CD4-positive, alpha-beta T cell treated with Interleukin-21 for 1 hour (primary cell): ENCODE data around the gene C17orf67.
"Not testable (repeated sequence)": the region's sequence is repeated elsewhere in the genome, so short reads cannot be mapped to it uniquely, and the experiment has no call there.

Experiments used
- DNase-seq: peaks from one replicate; pipeline ENCODE4 v3.0.0-alpha.2; 2020

C17orf67 gene

DNA sequence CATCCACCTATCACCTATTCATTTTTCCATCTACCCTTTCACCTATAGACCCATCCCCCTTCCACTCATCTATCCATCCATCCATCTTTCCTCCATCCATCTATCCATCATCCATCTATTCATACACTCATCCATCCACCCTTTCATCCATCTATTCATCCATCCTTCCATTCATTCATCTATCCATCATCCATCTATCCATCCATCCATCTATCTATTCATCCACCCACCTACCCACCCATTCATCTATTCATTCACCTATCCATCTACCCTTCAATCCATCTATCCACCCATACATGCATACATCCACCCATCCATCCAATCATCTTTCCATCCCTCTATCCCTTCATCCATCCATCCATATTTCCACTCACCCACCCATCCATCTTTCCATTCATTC, 63.3 kb downstream of the C17orf67 start:
- no peak for DNase-seq

DNA sequence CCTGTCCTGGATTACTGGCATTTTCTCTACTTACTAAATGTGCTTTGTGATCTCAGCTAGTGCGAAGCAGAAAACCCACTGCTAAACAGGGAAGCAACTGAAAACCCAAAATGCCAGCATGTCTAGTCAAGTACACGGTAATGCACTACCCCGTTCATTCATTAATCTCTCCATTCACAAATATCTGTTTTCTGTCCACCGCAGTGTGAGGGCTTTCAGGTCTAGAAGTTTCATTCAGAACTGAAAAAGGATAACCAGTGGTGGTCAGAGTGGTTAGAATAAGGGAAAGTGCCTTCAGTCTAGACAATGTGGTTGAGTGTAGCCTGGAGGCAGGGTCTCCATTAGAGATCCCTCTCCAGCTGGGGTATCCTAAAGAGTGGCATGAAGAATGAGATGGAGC, 68.3 kb downstream of the C17orf67 start:
- DNase-seq = no peak

DNA sequence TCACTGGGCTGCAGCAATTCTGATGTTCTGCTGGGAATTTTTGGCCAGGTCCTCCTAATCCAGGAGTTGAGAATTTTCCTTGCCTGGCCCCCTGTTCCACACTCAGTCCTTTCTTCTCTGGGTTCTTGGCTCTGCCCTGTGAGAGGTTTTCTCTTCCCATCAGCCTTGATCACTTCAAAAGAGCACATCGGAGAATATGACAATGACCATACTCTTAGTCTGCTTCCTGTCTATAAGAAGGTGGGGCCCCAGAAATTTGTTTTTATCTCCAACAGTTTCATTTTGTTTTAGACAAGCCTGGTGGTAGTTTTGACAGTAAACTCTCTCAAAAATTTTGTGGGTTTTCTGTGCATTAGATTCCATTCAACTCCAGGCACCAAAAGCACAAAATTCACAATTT, 70.7 kb downstream of the C17orf67 start:
- DNase-seq = no peak

DNA sequence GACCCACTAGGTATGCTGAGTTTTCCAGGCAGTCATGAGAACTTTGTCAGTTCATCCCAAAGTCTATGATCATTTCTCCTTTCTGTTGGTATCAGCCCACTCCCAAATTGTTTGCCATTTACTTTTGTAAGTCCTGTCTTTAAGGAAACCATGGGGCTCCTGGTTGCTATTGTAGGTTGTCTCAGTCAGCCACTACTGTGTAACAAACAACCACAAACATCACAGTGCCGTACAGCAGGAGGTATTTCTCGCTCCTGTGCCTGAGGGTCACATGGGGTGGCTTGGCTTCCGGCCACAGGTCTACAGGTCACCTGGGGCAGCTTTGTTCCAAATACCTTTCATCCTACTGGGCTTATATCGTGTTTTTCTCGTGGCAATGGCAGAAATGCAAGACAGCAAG, 71.6 kb downstream of the C17orf67 start:
- no peak for DNase-seq

DNA sequence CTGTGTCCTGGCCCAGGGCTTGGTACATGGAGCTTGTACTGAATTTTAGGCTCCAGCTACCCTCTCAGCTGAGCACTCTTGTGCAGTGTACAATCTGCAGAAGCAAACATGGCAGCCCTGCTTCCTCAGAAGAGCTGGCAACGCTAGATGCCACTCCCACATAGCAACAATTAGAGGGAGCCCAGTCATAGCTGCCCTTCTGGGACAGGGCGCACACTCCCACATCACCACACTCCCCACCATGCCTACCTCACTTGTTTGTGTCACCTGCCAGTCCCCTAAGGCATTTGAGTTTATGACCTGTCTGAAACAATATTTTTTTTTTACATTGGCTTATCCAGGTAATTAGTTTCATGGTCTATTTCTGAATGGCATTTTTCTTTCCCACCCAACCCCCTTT, 72.3 kb downstream of the C17orf67 start:
- DNase-seq = no peak

DNA sequence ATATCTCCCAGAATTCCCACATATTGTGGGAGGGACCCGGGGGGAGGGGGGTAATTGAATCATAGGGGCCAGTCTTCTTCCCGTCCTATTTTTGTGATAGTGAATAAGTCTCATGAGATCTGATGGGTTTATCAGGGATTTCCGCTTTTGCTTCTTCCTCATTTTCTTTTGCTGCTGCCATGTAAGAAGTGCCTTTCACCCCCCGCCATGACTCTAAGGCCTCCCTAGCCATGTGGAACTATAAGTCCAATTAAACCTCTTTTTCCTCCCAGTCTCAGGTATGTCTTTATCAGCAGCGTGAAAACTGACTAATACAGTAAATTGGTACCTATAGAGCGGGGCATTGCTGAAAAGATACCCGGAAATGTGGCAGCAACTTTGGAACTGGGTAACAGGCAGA, 76.1 kb downstream of the C17orf67 start:
- not testable (repeated sequence) for DNase-seq

DNA sequence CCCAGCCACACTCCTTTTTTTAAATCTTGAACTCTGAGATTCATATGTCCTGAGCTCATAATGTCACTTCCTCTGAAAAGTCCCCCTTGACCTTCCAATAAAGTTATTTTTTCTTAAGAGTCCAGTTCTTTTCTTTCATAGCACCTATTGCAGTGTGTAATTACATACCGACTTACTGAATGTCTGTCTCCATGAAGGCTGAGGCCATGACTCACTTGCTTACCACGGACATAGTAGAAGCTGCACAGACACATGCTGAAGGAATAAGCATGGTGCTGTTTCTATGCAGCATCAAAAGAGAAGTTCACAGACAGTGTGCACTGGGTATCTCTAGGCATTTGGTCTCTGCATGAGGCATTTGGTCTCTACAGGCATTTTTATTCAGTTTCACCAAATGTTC, 77.2 kb downstream of the C17orf67 start:
- DNase-seq = no peak

DNA sequence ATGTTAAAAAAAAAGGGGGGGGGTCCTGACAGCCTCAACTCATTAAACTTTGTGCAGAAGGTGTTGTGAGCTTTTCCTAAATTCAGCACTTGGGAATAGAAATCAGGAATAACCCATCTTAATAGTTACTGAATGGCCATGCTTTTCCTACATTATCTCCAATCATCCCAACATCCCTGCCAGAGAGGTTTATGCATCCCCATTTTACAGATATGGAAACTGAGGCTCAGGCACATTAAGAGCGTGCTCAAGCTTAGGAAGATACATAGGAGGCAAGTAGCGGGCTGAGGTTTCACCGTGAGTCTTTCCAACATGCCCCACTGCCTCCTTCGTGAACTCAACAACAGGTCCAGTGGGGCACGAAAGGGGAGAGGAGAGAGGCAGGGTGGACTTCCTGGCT, 78.4 kb downstream of the C17orf67 start:
- no peak for DNase-seq

DNA sequence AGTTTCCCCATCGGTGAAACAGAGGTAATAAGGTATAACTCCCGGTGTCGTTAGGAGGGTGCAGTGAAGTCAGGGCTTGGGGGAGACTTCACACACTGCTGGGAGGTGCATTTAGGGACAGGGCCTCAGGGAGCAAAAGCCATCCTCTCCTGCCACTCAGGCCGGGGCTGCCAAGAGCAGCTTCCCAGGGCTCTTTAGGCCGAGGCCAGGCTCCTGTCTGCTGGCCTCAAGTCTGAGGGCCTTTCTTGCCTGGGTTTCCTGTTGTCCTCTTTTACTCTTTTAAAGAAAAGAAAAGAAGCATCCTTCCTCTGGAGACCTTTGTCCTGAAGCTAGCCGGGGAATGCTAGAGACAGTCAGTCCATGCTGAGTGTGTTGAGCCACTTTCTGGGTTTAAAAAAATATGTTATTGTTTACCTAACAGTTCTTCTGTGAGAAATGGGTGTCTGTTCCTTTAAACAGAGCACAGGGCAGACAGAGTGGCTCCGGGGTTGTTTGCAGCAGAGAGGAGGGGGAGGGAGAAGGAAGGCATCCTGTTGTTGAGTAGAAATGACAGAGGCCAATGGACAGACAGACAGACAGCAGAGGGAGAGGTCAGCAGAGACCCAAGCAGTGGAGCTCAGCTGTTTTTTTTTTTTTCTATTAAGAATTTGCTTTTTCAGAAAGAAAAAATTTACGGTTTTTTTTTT, 79.1 kb downstream of the C17orf67 start:
- no peak for DNase-seq

DNA sequence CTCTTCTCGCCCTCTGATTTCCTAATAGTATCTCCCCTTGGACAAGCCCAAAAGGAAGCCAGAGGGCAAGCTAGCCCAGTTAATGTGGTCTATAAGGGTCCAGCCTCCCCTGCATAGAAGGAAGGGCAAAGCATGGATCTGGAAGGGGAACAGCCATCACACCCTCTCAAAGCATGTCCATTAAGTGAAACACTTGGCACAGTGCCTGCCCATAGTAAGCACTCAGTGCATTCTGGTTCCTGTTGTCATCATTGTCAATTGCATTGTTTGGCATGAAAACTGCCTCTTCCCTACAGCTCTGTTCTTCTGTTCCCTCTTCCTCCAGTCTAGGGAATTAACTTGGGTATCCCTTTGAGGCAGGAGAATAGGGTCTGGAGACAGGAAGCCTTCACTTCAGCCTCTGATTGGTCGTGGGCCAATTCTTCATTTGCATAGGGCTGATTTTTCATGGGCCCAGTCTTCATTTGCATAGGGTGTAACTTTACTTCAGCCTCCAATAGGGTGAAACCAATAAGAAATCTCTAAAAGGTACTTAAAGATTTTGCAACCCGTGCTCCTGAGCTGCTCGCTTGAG, 81.4 kb downstream of the C17orf67 start:
- no peak for DNase-seq

DNA sequence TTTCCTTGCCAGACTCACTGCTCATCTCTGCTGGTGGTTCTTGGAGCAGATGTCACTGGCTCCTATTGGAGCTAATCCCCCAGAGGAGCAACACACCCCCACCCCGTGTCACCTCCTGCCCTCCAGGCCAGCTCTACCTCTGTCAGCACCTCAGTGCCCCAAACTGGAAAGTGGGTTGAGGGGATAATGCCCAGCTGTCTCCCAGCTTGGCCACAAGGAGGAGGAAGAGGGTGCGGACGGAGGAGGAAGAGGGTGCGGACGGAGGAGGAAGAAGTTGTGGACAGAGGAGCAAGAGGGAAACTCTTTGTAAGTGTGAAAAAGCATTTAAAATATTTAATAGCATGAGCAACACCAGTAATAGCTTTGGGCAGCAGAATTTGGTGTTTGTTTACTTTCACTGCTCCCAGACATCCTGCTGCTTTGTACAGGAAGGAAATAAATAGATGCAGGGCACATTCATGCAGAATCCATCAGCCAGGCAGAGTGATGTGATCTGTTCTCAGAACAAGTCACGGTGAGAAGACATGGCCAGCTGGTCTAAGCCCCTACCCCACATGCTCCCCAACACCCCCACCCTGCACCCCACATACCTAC, 82.5 kb downstream of the C17orf67 start:
- DNase-seq = no peak

DNA sequence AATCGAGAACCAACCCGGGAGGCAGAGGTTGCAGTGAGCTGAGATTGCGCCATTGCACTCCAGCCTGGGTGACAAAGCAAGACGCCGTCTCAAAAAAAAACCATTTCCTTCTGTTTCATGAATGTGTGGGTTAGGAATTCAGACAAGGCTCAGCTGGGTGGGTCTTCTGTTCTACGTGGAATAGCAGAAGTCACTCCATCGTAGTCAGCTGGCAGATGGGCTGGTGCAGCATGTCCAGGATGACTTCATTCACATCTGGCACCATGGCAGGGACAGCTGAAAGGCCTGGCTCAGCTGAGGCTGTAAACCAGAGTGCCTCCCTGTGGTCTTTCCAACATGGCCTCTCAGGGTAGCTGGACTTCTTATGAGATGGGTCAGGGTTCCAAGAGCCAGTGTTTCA, 89.0 kb downstream of the C17orf67 start:
- no peak for DNase-seq

DNA sequence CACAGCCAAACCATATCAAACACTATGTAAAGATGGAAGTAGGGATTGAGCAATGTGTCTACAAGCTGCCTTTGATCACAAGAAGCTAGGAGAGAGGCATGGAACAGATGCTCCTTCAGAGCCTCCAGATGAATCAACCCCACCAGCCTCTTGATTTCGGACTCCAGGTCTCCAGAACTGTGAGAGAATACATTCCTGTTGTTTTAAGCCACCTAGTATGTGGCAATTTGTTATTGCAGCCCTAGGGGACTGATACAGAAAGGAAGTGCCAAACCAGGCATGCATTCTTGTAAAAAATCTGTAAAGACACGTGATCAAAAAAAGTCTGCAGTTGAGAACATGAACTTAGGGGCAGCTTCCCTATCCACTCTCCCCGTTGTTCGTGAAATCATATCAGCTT, 91.1 kb downstream of the C17orf67 start:
- DNase-seq = no peak
